ENCODE results near the gene FJX1. TPM values are rescaled to one million over a fixed set of nuclear protein-coding genes. Genes with fewer than 3 reads are reported as not detected.

Gene FJX1
- total and polyA plus RNA-seq, 2 experiments from 2014 or later = 12.4 to 34.8 TPM

GRCh38 chr11:35635933-35636332 is 17.7 kb downstream of the FJX1 start:
- no peaks in the 10 kb centered on the region for H3K36me3 ChIP-seq (replicated peaks; ENCODE audit: insufficient read depth, low read depth)
- H3K4me3 ChIP-seq = no peak overlapping the region
- no peak for TF ChIP-seq EZH2 (IDR thresholded peaks at IDR 0.05; ENCODE audit: borderline replicate concordance)
- no peak for DNase-seq (ENCODE audit: low spot score)
- H2AFZ ChIP-seq = no peak overlapping the region
- no peaks in the 10 kb centered on the region for H3K9me2 ChIP-seq (replicated peaks; ENCODE audit: insufficient read depth)
- no peaks in the 10 kb centered on the region for H3K79me2 ChIP-seq
- H3K4me2 ChIP-seq = no peak overlapping the region
- WGBS (ENCODE audit: low lambda C conversion rate, missing lambda C conversion rate) = 76% methylated on average over 6 of the region's 6 CpGs
- no peaks in the 10 kb centered on the region for H3K9me3 ChIP-seq (ENCODE audit: low read depth)
- no peak overlapping the region for H3K27ac ChIP-seq
- H4K20me1 ChIP-seq (ENCODE audit: insufficient read depth, poor library complexity, severe bottlenecking) = no peaks in the 10 kb centered on the region
- H3K4me1 ChIP-seq (ENCODE audit: insufficient read depth) = no peaks in the 10 kb centered on the region
- no peaks in the 10 kb centered on the region for H3K27me3 ChIP-seq

GRCh38 chr11:35639591-35640179 is 21.4 kb downstream of the FJX1 start:
- H2AFZ ChIP-seq = no peak overlapping the region
- no peaks in the 10 kb centered on the region for H3K9me3 ChIP-seq (ENCODE audit: low read depth)
- no peak for TF ChIP-seq EZH2phosphoT487 (IDR thresholded peaks at IDR 0.05; ENCODE audit: low read depth, severe bottlenecking, unreplicated experiment)
- TF ChIP-seq, protein P1, sequence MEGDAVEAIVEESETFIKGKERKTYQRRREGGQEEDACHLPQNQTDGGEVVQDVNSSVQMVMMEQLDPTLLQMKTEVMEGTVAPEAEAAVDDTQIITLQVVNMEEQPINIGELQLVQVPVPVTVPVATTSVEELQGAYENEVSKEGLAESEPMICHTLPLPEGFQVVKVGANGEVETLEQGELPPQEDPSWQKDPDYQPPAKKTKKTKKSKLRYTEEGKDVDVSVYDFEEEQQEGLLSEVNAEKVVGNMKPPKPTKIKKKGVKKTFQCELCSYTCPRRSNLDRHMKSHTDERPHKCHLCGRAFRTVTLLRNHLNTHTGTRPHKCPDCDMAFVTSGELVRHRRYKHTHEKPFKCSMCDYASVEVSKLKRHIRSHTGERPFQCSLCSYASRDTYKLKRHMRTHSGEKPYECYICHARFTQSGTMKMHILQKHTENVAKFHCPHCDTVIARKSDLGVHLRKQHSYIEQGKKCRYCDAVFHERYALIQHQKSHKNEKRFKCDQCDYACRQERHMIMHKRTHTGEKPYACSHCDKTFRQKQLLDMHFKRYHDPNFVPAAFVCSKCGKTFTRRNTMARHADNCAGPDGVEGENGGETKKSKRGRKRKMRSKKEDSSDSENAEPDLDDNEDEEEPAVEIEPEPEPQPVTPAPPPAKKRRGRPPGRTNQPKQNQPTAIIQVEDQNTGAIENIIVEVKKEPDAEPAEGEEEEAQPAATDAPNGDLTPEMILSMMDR (IDR thresholded peaks at IDR 0.05; ENCODE audit: poor library complexity) = no peak
- TF ChIP-seq EZH2 (IDR thresholded peaks at IDR 0.05; ENCODE audit: borderline replicate concordance) = no peak
- H3K9me2 ChIP-seq (replicated peaks; ENCODE audit: insufficient read depth) = no peaks in the 10 kb centered on the region
- 69% methylated on average over 9 of the region's 9 CpGs for WGBS (ENCODE audit: low lambda C conversion rate, missing lambda C conversion rate)
- H3K4me1 ChIP-seq (ENCODE audit: insufficient read depth) = no peaks in the 10 kb centered on the region
- H3K4me3 ChIP-seq = no peak overlapping the region
- no peaks in the 10 kb centered on the region for H3K27me3 ChIP-seq
- H4K20me1 ChIP-seq (ENCODE audit: insufficient read depth, poor library complexity, severe bottlenecking) = no peaks in the 10 kb centered on the region
- H3K36me3 ChIP-seq (replicated peaks; ENCODE audit: insufficient read depth, low read depth) = no peaks in the 10 kb centered on the region
- DNase-seq (ENCODE audit: low spot score) = no peak
- H3K4me2 ChIP-seq = no peak overlapping the region
- H3K79me2 ChIP-seq = no peaks in the 10 kb centered on the region
- no peak overlapping the region for H3K27ac ChIP-seq

GRCh38 chr11:35641171-35641897 is 23.1 kb downstream of the FJX1 start:
- no peaks in the 10 kb centered on the region for H3K27me3 ChIP-seq
- H3K4me2 ChIP-seq = no peak overlapping the region
- no peak overlapping the region for H3K4me3 ChIP-seq
- H3K36me3 ChIP-seq (replicated peaks; ENCODE audit: insufficient read depth, low read depth) = no peaks in the 10 kb centered on the region
- H3K9me2 ChIP-seq (replicated peaks; ENCODE audit: insufficient read depth) = no peaks in the 10 kb centered on the region
- TF ChIP-seq EZH2phosphoT487 (IDR thresholded peaks at IDR 0.05; ENCODE audit: low read depth, severe bottlenecking, unreplicated experiment) (no peak), EZH2 (IDR thresholded peaks at IDR 0.05; ENCODE audit: borderline replicate concordance) (no peak)
- TF ChIP-seq, protein P1 (IDR thresholded peaks at IDR 0.05; ENCODE audit: poor library complexity) = no peak
- peak overlapping the region; percentile 13 for H3K27ac ChIP-seq
- H3K9me3 ChIP-seq (ENCODE audit: low read depth) = no peaks in the 10 kb centered on the region
- WGBS (ENCODE audit: low lambda C conversion rate, missing lambda C conversion rate) = 68% methylated on average over 6 of the region's 6 CpGs
- no peaks in the 10 kb centered on the region for H3K79me2 ChIP-seq
- DNase-seq (ENCODE audit: low spot score) = peak; percentile 24
- H4K20me1 ChIP-seq (ENCODE audit: insufficient read depth, poor library complexity, severe bottlenecking) = no peaks in the 10 kb centered on the region
- no peaks in the 10 kb centered on the region for H3K4me1 ChIP-seq (ENCODE audit: insufficient read depth)
- H2AFZ ChIP-seq = no peak overlapping the region

DNA sequence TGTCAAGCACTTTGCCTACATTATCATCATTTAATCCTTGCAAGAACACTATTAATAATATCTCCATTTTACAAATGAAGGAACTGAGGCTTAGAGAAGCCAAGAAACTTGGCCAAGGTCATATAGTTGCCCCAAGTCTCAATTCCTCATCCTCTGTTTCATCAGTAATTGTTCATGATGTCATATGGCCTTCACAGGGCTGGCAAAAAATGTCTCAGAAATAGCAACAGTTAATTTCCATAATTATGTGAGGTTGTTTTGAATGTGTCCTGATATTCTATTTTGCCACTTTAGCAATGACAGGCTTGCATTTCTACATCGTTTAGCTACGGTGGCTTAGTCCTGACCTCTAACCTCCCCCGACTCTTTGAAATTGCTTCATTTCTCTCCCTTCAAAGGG is 23.7 kb downstream of the FJX1 start:
- Histone ChIP-seq H3K27ac (peak overlapping the region; percentile 13), H3K9me3 (ENCODE audit: low read depth) (no peaks in the 10 kb centered on the region), H3K4me3 (no peak overlapping the region), H3K79me2 (no peaks in the 10 kb centered on the region), H3K4me2 (no peak overlapping the region), H4K20me1 (ENCODE audit: insufficient read depth, poor library complexity, severe bottlenecking) (no peaks in the 10 kb centered on the region), H3K36me3 (replicated peaks; ENCODE audit: insufficient read depth, low read depth) (no peaks in the 10 kb centered on the region), H3K4me1 (ENCODE audit: insufficient read depth) (no peaks in the 10 kb centered on the region), H2AFZ (no peak overlapping the region), H3K27me3 (no peaks in the 10 kb centered on the region), H3K9me2 (replicated peaks; ENCODE audit: insufficient read depth) (no peaks in the 10 kb centered on the region)
- no peak for DNase-seq (ENCODE audit: low spot score)
- 77% methylated on average over 3 of the region's 3 CpGs for WGBS (ENCODE audit: low lambda C conversion rate, missing lambda C conversion rate)
- TF ChIP-seq EZH2 (IDR thresholded peaks at IDR 0.05; ENCODE audit: borderline replicate concordance) (no peak), EZH2phosphoT487 (IDR thresholded peaks at IDR 0.05; ENCODE audit: low read depth, severe bottlenecking, unreplicated experiment) (no peak)
- TF ChIP-seq, protein P1 (IDR thresholded peaks at IDR 0.05; ENCODE audit: poor library complexity) = no peak
